SK-N-SH (cell line): Measurements from ENCODE around the gene TRAPPC3. TPM values are rescaled to one million over a fixed set of nuclear protein-coding genes. Genes with fewer than 3 reads are reported as not detected.
A peak's percentile ranks its signal among the peaks of the same experiment; 100 is the strongest.

ENCODE experiments used
- CTCF ChIA-PET: fragments of 300-600, 350-600 bp; formaldehyde crosslinking; extraction: SDS; loops from one replicate; lab custom pipeline; 2021; lab: Yijun Ruan, JAX
- POLR2A ChIA-PET: fragments of 350-600 bp; sonication (Branson Sonifier 250); formaldehyde crosslinking; extraction: SDS; loops from one replicate; lab custom pipeline; 2020; ENCODE audit warnings: antibody characterized with exemption, inconsistent platforms; lab: Yijun Ruan, JAX
- DNase-seq: peaks from one replicate; pipeline ENCODE4 v3.0.0; 2012
- H2AFZ ChIP-seq: fragments of 200-600 bp; sonication (generic); 2 replicates; pipeline ENCODE4 v1.8.1; 2016; ENCODE audit warnings: antibody characterized with exemption, mild to moderate bottlenecking, low read depth
- H3F3A ChIP-seq: fragments of 200-600 bp; sonication (generic); replicated peaks from 2 replicates; pipeline ENCODE3; 2016; ENCODE audit warnings: antibody characterized with exemption, mild to moderate bottlenecking; ENCODE audit not compliant: insufficient read depth
- H3K27ac ChIP-seq, 2 experiments: fragments of 200-500 bp in 1 of 2; fragments of 200-600 bp in 1 of 2; sonication (Bioruptor generic) in 1 of 2; sonication (generic), shearing (Covaris generic) in 1 of 2; 2 replicates each; pipeline versions ENCODE4 v1.5.1 to v1.6.1; 2014 to 2016; ENCODE audit warnings: low read depth in 2 of 2, inconsistent platforms in 1 of 2, low read length in 1 of 2, mild to moderate bottlenecking in 1 of 2, mixed read lengths in 1 of 2
- H3K27me3 ChIP-seq: fragments of 200-600 bp; sonication (generic), shearing (Covaris generic); 2 replicates; pipeline ENCODE4 v1.6.1; 2016; ENCODE audit warnings: mixed run types; ENCODE audit not compliant: insufficient read depth
- H3K36me3 ChIP-seq, 2 experiments: fragments of 200-500 bp in 1 of 2; fragments of 200-600 bp in 1 of 2; sonication (Bioruptor generic) in 1 of 2; sonication (generic) in 1 of 2; replicated peaks in 1 of 2; 2 replicates each; pipeline versions ENCODE3 to v1.5.1; 2014 to 2016; ENCODE audit warnings: low read length in 1 of 2, mild to moderate bottlenecking in 1 of 2; ENCODE audit not compliant: insufficient read depth in 2 of 2, control insufficient read depth in 1 of 2
- H3K4me1 ChIP-seq, 2 experiments: fragments of 200-500 bp in 1 of 2; fragments of 200-600 bp in 1 of 2; sonication (Bioruptor generic) in 1 of 2; sonication (generic), shearing (Covaris generic) in 1 of 2; 2 replicates each; pipeline versions ENCODE4 v1.5.1 to v1.6.1; 2014 to 2016; ENCODE audit warnings: low read depth in 1 of 2, low read length in 1 of 2, mixed run types in 1 of 2; ENCODE audit not compliant: insufficient read depth in 2 of 2, control insufficient read depth in 1 of 2
- H3K4me2 ChIP-seq: fragments of 200-600 bp; sonication (generic), shearing (Covaris generic); 2 replicates; pipeline ENCODE4 v1.6.1; 2017; ENCODE audit warnings: mixed run types
- H3K4me3 ChIP-seq, 2 experiments: fragments of 200-500 bp in 1 of 2; fragments of 200-600 bp in 1 of 2; sonication (Bioruptor generic) in 1 of 2; sonication (generic), shearing (Covaris generic) in 1 of 2; 2 replicates each; pipeline versions ENCODE4 v1.5.1 to v1.8.1; 2014 to 2016; ENCODE audit warnings: low read depth in 2 of 2, inconsistent platforms in 1 of 2, low read length in 1 of 2, mild to moderate bottlenecking in 1 of 2, mixed read lengths in 1 of 2, moderate library complexity in 1 of 2
- H3K79me2 ChIP-seq: fragments of 200-600 bp; sonication (generic); 2 replicates; pipeline ENCODE4 v1.8.1; 2017; ENCODE audit warnings: mild to moderate bottlenecking; ENCODE audit not compliant: insufficient read depth
- H3K9ac ChIP-seq: fragments of 200-600 bp; sonication (generic); 2 replicates; pipeline ENCODE4 v1.6.1; 2017; ENCODE audit warnings: mixed run types
- H3K9me2 ChIP-seq: fragments of 200-600 bp; sonication (generic); 2 replicates; pipeline ENCODE4 v1.6.1; 2017; ENCODE audit warnings: mixed run types
- H3K9me3 ChIP-seq: fragments of 200-600 bp; sonication (generic); 2 replicates; pipeline ENCODE4 v1.6.1; 2017; ENCODE audit warnings: mixed run types, mild to moderate bottlenecking, moderate library complexity
- H4K20me1 ChIP-seq: fragments of 200-600 bp; sonication (generic); 2 replicates; pipeline ENCODE4 v1.6.1; 2017; ENCODE audit warnings: mild to moderate bottlenecking, mixed run types; ENCODE audit not compliant: insufficient read depth
- CHD2 ChIP-seq: fragments of 150-350 bp; IDR thresholded peaks from 2 replicates; pipeline ENCODE4 v1.6.1; 2018; ENCODE audit warnings: low read length; ENCODE audit not compliant: partially characterized antibody
- CTCF ChIP-seq: fragments of 200-600 bp; sonication (generic); IDR thresholded peaks from 2 replicates; pipeline ENCODE4 v1.6.1; 2017; ENCODE audit warnings: antibody characterized with exemption, mild to moderate bottlenecking, moderate library complexity
- EP300 ChIP-seq, 2 experiments: IDR thresholded peaks; 2 replicates each; pipeline versions ENCODE4 v1.4.0 to v1.6.1; 2012; ENCODE audit warnings: borderline replicate concordance in 1 of 2, low read depth in 1 of 2, low read length in 1 of 2
- FOXJ3 ChIP-seq: sonication (generic); formaldehyde crosslinking; IDR thresholded peaks from 2 replicates; pipeline ENCODE4 v1.5.1; 2020; ENCODE audit warnings: mild to moderate bottlenecking, missing genetic modification reagents
- FOXM1 ChIP-seq: IDR thresholded peaks from 2 replicates; pipeline ENCODE4 v1.4.0; 2012; ENCODE audit warnings: low read depth, mild to moderate bottlenecking
- GATA2 ChIP-seq: sonication (generic); formaldehyde crosslinking; IDR thresholded peaks from 2 replicates; pipeline ENCODE4 v1.5.0; 2020; ENCODE audit warnings: mild to moderate bottlenecking, missing genetic modification reagents
- IRF3 ChIP-seq: fragments of 150-350 bp; IDR thresholded peaks from 2 replicates; pipeline ENCODE4 v1.6.1; 2016; ENCODE audit warnings: mild to moderate bottlenecking, low read depth, low read length
- JUND ChIP-seq: IDR thresholded peaks from 2 replicates; pipeline ENCODE4 v1.4.0; 2012
- MAX ChIP-seq: IDR thresholded peaks from 2 replicates; pipeline ENCODE4 v1.4.0; 2012; ENCODE audit warnings: low read depth
- MXI1 ChIP-seq: IDR thresholded peaks from 2 replicates; pipeline ENCODE4 v1.6.1; 2012; ENCODE audit warnings: mild to moderate bottlenecking, low read depth, low read length, improper control_type of control experiment
- PBX3 ChIP-seq: IDR thresholded peaks from 2 replicates; pipeline ENCODE4; 2012
- POLR2AphosphoS5 ChIP-seq: IDR thresholded peaks from 2 replicates; pipeline ENCODE4 v1.6.1; 2012; ENCODE audit warnings: low read depth, low read length
- RAD21 ChIP-seq: IDR thresholded peaks from 2 replicates; pipeline ENCODE4 v1.6.1; 2012; ENCODE audit warnings: mild to moderate bottlenecking, low read length
- RCOR1 ChIP-seq: fragments of 150-350 bp; IDR thresholded peaks from 2 replicates; pipeline ENCODE4 v1.6.1; 2017; ENCODE audit warnings: antibody characterized with exemption, low read length
- RXRA ChIP-seq: IDR thresholded peaks from 2 replicates; pipeline ENCODE4 v1.4.0; 2012; ENCODE audit warnings: low read depth, mild to moderate bottlenecking, borderline replicate concordance
- SIN3A ChIP-seq: IDR thresholded peaks from 2 replicates; pipeline ENCODE4 v1.6.1; 2012; ENCODE audit warnings: low read depth, mild to moderate bottlenecking, low read length, moderate library complexity, borderline replicate concordance
- TCF12 ChIP-seq: IDR thresholded peaks from 2 replicates; pipeline ENCODE4 v1.4.0; 2012
- USF1 ChIP-seq: IDR thresholded peaks from 2 replicates; pipeline ENCODE4 v1.4.0; 2012; ENCODE audit warnings: low read depth, borderline replicate concordance
- USF2 ChIP-seq: fragments of 150-350 bp; IDR thresholded peaks from 2 replicates; pipeline ENCODE4 v1.6.1; 2017; ENCODE audit warnings: antibody characterized with exemption, low read length, low read depth, borderline replicate concordance
- WGBS: methylation state at CpG from one replicate; pipeline ENCODE4 v1.1.6; 2017; ENCODE audit warnings: low lambda C conversion rate; 5-methylcytosine and 5-hydroxymethylcytosine counted together
- polyA plus RNA-seq, 3 experiments: library from polyadenylated mRNA; depleted of rRNA; stranded (reverse); fragments of >200 nt; gene quantifications; 2 replicates each; pipeline ENCODE4 v1.2.3, GENCODE V29; 2012

The TRAPPC3 gene
- polyA plus RNA-seq, 1 of the 3 experiments (the other 2 are of a cell fraction) = 149 TPM

GRCh38 chr1:36092166-36092797 lies 57.0 kb downstream of the TRAPPC3 start:
- no peaks in the 10 kb centered on the region for H3K27me3 ChIP-seq
- no peak overlapping the region for H3K9ac ChIP-seq
- H2AFZ ChIP-seq = no peak overlapping the region
- peaks cover 3 to 75% of the 10 kb centered on the region in 2 experiments; a peak in 3 of 4 replicates for H3K4me1 ChIP-seq
- H3K27ac ChIP-seq = peak overlapping the region in 1 of 2 experiments; percentile 99; a peak in 2 of 4 replicates
- TF ChIP-seq RXRA (no peak), GATA2 (CRISPR knock-in tag) (no peak), CHD2 (no peak), USF1 (no peak), TCF12 (no peak), PBX3 (no peak), SIN3A (no peak), FOXM1 (no peak), IRF3 (no peak), MXI1 (no peak), USF2 (no peak), CTCF (no peak), POLR2AphosphoS5 (no peak), FOXJ3 (CRISPR knock-in tag) (no peak), MAX (no peak), JUND (no peak), RAD21 (no peak), RCOR1 (no peak), EP300 (IDR thresholded peaks at IDR 0.05; ENCODE audit: borderline replicate concordance in 1 of 2, low read depth in 1 of 2, low read length in 1 of 2) (no peak)
- ChIA-PET POLR2A (no interaction called here), CTCF (interaction anchor here (1.4 to 32.6 kb wide), 4 partner anchors 23 to 328 kb away, joined by 3 to 700 read pairs (median 6); no protein-coding TSS in a partner anchor)
- DNase-seq = no peak
- peaks cover 23% of the 10 kb centered on the region for H3F3A ChIP-seq
- H3K9me3 ChIP-seq = no peaks in the 10 kb centered on the region
- peaks cover 17 to 53% of the 10 kb centered on the region in 2 experiments for H3K36me3 ChIP-seq
- peaks cover 40% of the 10 kb centered on the region for H3K79me2 ChIP-seq
- WGBS = 96% methylated on average over 13 of the region's 17 CpGs
- H3K9me2 ChIP-seq = no peaks in the 10 kb centered on the region
- no peak overlapping the region for H3K4me2 ChIP-seq
- no peak overlapping the region for H3K4me3 ChIP-seq
- no peaks in the 10 kb centered on the region for H4K20me1 ChIP-seq
